Brain pericyte (primary cell): ENCODE measurements around the gene AGRN.
"Not testable (repeated sequence)": the region's sequence is repeated elsewhere in the genome, so short reads cannot be mapped to it uniquely, and the experiment has no call there.

Experiments
- DNase-seq: peaks from one replicate; pipeline ENCODE4 v3.0.0-alpha.2; 2012; ENCODE audit warnings: low read depth, low spot score

Gene AGRN

GRCh38 chr1:1051127-1051810 is 31.3 kb downstream of the AGRN start:
- no peak for DNase-seq

DNA sequence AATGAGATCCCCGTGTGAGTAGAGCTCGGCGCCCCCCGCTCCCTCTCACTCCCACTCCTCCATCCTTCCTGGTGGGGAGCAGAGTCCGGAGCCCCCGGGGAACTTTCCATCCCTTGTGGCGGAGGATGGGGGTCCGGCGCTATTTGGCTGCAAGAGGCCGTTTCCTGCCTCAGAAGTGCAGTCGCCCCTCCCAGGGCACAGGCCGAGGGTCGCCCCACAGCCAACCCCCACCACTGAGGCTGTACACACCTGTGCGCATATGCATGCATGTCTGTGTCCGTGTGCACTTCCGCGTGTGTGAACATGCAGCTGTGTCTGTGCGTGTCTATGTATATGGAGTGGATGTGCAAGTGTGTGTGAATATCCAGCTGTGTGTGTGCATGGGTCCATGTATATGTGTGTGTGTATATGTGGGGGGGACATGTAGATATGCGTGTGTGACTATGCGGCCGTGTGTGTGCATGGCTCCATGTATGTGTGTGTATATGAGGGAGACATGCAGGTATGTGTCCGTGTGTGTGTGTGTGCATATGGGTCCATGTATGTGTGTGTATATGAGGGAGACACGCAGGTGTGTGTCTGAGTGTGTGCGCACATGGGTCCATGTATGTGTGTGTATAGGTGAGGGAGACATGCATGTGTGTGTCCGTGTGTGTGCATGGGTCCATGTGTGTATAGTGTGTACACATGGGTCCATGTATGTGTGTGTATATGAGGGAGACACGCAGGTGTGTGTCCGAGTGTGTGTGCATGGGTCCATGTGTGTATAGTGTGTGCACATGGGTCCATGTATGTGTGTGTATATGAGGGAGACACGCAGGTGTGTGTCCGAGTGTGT is 32.3 kb downstream of the AGRN start:
- DNase-seq, result no peak

DNA sequence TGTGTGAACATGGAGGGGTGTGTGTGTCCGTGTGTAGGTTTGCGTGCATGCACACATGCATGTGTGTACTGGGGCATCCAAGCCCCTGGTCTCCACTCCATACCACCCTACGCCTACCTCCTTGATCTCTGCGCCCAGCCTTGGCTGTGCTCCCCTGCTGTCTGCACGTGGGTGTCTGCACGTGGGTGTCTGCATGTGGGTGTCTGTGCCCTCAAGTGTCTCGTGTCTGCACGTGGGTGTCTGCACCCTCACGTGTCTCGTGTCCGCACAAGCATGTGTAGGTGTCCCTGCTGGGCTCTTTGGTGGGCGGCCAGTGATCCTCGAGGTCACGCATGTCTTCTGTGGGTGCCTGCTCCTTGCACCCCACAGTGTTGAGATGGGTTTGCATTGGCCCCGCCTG is 33.1 kb downstream of the AGRN start:
- no peak for DNase-seq

- no peak for DNase-seq
Observed at GRCh38 chr1:1053682-1054081, 33.8 kb downstream of the AGRN start.

DNA sequence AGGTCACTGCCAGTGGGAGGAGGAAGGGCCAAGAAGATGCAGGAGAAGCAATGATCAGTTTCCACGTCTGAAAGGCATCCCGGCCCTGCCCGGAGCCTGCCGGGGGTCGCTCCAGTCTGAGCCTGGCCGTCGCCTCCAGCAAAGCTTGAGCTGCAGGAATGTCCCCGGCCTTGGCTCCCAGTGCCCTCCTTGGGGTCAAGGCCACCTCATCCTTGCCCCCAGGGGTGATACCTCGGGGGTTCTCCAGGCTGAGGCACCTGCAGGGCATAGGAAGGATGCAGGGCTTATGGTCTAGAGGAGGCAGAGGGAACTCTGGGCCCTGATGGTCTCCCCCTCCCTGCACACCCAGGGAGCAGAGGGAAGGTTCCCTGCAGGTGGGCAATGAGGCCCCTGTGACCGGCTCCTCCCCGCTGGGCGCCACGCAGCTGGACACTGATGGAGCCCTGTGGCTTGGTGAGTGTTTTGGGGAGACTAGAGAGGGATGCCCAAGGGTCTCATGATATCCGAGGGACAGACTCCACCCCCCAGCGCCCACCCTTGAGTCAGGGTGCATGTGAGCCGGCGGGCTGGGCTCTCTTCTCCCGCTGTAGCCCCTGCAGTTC is 34.3 kb downstream of the AGRN start:
- DNase-seq, result no peak

DNA sequence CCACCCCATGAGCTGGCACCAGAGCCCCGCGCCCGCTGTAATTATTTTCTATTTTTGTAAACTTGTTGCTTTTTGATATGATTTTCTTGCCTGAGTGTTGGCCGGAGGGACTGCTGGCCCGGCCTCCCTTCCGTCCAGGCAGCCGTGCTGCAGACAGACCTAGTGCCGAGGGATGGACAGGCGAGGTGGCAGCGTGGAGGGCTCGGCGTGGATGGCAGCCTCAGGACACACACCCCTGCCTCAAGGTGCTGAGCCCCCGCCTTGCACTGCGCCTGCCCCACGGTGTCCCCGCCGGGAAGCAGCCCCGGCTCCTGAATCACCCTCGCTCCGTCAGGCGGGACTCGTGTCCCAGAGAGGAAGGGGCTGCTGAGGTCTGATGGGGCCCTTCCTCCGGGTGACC is 35.1 kb downstream of the AGRN start:
- DNase-seq, result no peak

DNA sequence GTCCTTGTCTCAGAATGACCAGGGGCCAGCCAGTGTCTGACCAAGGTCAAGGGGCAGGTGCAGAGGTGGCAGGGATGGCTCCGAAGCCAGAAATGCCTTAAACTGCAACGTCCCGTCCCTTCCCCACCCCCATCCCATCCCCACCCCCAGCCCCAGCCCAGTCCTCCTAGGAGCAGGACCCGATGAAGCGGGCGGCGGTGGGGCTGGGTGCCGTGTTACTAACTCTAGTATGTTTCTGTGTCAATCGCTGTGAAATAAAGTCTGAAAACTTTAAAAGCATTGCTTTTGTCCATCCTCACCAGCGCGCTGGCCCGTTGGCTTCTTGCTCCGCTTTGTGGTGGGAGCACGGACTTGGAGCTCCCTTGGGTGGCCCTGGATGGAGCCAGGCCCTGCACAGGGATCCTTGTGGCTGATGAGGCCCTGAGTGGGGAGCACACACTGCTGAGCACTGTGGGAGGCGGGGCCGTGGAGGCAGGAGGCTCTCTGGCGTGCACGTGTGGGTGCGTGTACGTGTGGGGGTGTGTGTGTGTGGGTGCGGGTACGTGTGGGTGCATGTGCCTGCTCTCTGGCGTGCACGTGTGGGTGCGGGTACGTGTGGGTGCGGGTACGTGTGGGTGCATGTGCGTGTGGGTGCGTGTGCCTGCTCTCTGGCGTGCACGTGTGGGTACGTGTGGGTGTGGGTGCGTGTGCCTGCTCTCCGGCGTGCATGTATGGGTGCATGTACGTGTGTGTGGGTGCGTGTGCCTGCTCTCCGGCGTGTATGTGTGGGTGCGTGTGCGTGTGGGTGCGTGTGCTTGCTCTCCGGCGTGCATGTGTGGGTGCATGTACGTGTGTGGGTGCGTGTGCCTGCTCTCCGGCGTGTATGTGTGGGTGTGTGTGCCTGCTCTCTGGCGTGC is 36.2 kb downstream of the AGRN start:
- DNase-seq, result no peak

DNA sequence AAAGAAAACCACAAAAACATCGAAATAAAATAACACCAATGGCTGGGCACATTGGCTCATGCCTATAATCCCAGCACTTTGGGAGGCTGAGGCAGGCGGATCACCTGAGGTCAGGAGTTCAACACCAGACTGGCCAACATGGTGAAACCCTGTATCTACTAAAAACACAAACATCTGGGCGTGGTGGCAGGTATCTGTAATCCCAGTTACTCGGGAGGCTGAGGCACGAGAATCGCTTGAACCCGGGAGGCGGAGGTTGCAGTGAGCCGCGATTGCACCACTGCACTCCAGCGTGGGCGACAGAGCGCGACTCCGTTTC is 37.8 kb downstream of the AGRN start:
- not testable (repeated sequence) for DNase-seq

- DNase-seq, result no peak
Observed at GRCh38 chr1:1058088-1058905, 38.4 kb downstream of the AGRN start.

- DNase-seq, result no peak
Observed at GRCh38 chr1:1058921-1059493, 39.1 kb downstream of the AGRN start.

- DNase-seq, result no peak
Observed at GRCh38 chr1:1059494-1060280, 39.8 kb downstream of the AGRN start.

DNA sequence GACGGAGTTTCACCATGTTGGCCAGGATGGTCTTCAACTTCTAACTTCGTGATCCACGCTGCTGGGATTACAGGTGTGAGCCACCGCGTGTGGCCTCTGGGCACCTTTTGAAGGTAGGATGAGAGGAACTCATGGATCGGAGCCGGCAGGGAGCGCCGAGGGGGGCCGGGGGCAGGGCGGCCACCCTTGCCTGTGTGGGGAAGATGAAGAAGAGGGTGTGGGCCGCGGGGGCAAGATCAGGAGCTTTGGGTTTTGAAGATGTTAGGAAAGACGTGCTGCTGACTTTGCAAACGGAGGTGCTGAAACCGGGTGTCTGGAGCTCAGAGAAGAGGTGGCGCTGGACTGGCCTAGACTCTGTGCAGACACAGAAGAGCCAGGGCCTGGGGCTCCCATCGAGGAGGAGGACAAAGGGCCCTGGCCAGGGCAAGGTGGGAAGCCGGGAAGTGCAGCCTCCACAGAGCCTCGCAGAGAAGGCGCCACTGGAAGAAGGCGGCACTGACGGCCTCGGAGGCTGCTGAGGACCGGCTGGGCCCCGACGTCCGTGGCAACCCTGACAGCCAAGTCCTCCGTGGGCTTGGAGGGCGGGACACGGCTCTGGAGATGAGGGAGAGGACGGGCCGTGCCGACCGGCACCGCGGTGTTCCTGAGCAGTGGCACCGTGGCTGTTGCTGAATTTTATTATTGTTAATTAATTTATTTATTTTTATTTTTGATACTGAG is 40.5 kb downstream of the AGRN start:
- DNase-seq, result no peak

- DNase-seq, result no peak
Observed at GRCh38 chr1:1061682-1062345, 41.9 kb downstream of the AGRN start.

DNA sequence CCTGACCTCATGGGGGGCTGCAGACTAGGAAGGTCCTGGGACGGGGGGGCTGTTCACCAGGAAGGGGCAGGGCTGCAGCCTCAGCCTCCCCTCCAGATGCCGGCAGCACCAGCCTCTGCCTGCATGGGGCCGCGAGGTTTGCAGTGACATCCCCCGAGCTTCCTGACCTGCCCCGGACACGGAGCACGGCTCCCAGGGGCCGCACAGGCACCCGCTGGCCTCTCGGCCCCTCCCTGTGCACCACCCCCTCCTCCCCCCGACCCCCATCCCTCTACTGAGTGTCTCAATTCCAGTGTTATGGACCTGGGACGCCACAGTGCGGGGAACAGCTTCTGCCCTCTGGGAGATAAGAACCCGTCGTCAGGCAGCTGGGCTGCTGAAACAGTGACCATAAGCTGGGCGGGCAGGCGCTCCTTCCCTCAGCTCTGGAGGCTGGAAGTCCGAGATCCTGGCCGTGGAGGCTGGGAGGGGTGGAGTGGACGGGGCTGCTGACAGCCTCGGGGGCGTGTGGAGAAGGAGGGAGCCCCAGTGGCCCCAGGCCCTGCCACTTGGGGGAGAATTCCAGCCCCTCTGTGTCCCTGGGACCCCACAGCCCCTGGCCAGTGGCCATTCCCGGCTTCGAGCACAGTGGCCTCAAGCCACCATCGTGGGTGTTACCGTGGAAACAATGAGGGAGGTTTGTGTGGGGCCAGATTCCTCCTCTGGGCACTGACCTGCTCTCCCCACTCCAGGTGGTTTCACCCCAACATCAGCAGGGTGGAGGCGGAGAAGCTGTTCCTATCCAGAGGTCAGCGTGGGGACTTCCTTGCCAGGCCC is 42.6 kb downstream of the AGRN start:
- DNase-seq, result no peak

DNA sequence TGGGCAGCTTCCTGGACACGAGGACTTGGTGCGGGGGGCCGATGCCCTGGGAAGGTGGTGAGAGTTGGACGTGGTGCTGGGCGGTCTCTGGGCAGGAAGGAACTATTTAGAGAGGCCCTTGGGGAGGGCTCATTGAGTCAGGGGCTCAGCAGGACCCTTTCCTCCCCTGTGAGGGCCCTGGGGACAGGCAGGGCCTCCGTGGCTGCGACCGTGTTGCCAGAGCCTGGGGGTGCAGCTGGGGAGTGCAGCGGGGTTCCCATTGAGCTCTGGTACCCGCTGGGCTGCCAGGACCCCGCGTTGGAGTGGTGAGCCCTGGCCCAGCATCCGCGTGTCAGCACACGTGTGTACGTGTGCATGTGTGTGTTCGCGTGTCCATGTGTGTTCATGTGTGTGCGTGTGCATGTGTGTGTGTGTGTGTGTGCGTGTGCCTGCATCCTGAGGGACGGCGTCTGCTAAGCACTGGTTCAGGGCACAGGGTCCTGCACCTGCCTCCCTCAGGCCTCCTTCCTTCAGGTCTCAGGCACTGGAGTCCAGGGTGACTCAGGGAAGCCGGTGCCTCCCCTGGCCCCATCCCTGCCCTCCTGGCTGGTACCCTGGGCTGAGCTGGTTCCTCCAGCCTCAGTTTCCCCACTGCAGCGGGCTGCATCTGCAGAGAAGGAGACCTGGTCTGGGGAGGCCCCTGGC is 43.5 kb downstream of the AGRN start:
- no peak for DNase-seq

DNA sequence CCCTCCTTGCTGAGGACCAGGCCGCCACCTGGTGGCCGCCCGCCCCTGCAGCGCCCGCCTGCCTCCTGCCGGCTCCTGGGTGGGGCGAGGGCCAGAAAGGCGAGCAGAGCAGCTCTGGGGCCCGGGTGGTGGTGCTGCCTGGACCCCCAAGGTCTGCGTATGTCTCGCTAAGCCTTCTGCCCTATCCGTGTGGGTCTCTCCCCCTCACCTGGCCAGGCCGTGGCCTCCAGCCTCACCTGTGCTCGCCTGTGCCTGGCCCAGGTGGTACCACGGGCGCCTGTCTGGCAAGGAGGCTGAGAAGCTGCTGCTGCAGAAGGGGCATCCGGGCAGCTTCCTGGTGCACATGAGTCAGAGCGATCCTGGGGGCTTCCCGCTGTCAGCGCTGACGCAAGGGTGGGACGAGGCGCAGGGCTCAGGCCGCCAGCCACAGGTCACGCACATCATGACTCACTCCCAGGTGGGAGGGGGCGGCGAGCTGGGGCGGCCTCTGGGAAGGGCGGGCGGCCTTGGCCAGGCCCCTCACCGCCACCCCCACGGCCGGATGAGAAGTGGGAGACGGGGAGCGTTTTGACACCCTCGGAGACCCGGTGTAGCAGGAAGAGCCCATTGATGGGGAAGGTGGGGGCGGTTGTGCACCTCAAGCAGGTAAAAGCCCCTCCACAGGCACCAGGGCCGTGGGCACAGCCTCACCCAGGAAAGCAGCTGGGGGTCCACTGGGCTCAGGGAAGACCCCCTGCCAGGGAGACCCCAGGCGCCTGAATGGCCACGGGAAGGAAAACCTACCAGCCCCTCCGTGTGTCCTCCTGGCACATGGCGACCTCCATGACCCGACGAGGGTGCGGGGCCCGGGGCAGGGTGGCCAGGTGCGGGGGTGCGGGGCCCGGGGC is 44.3 kb downstream of the AGRN start:
- DNase-seq, result peak; percentile 91
